ENCODE measurements around the gene CFHR5.
"Not testable (repeated sequence)": the region's sequence is repeated elsewhere in the genome, so short reads cannot be mapped to it uniquely, and the experiment has no call there.

CFHR5 gene

DNA sequence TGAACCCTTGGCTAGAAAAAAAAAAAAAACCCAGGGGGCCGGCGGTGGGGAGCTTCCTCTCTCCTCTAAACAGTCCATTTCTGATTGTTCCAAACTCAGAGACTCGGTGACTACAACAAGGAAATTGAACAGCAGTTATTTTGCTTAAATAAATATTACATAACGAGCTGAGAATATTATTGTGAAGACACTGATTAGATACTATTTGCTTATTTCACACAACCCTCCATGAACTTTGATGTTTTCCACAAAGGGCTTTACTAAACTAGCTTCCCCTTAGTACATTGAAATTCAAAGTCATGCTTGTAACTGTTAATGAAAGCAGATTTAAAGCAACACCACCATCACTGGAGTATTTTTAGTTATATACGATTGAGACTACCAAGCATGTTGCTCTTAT, at the start of gene CFHR5:
CFHR5 (plus strand) TSS at position 279 of the 400 bp plus-strand sequence; CDS start at position 388, 109 bp downstream.
- no peak for DNase-seq

- DNase-seq = not testable (repeated sequence)
These were observed 44.5 kb upstream of the CFHR5 start for GRCh38 chr1:196932853-196933252.

DNA sequence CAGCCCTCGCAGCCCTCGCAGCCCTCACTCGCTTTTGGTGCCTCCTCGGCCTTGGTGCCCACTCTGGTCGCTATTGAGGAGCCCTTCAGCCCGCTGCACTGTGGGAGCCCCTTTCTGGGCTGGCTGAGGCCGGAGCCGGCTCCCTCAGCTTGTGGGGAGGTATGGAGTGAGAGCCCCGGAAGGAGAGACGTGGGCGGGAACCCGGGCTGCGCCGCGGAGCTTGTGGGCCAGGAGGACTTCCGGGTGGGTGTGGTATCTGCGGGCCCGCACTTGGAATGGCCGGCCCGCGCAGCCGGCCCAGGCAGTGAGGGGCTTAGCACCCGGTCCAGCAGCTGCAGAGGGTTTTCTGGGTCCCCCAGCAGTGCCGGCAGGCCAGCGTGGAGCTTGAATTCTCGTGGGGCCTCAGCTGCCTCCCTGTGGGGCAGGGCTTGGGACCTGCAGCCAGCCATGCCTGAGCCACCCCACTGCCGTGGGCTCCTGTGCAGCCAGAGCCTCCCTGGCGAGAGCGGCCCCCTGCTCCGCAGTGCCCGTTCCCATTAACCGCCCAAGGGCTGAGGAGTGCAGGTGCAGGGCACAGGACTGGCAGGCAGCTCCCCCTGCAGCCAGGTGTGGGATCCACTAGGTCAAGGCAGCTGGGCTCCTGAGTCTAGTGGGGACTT, 43.7 kb upstream of the CFHR5 start:
- no peak for DNase-seq

DNA sequence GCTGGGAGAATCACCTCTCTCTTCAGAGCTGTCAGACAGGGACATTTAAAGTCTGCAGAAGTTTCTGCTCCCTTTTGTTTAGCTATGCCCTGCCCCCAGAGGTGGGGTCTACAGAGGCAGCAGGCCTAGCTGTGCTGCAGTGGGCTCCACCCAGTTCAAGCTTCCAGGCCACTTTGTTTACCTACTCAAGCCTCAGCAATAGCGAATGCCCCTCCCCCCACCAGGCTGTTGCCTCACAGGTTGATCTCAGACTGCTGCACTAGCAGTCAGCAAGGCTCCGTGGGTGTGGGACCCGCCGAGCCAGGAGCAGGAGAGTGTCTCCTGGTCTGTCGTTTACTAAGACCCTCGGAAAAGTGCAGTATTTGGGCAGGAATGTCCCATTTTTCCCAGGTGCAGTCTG, 35.9 kb upstream of the CFHR5 start:
- DNase-seq = not testable (repeated sequence)

GRCh38 chr1:196943568-196943967, 33.8 kb upstream of the CFHR5 start, which contains the start of gene CFHR2:
TSS of gene CFHR2 (plus strand) at chr1:196943738. CDS start at chr1:196943881, 143 bp downstream.
- DNase-seq = not testable (repeated sequence)

GRCh38 chr1:196951711-196952394, 25.5 kb upstream of the CFHR5 start:
- no peak for DNase-seq

GRCh38 chr1:196954778-196955177, 22.6 kb upstream of the CFHR5 start:
- no peak for DNase-seq

GRCh38 chr1:196955926-196956325, 21.4 kb upstream of the CFHR5 start:
- no peak for DNase-seq

GRCh38 chr1:196960854-196961253, 16.5 kb upstream of the CFHR5 start:
- no peak for DNase-seq

DNA sequence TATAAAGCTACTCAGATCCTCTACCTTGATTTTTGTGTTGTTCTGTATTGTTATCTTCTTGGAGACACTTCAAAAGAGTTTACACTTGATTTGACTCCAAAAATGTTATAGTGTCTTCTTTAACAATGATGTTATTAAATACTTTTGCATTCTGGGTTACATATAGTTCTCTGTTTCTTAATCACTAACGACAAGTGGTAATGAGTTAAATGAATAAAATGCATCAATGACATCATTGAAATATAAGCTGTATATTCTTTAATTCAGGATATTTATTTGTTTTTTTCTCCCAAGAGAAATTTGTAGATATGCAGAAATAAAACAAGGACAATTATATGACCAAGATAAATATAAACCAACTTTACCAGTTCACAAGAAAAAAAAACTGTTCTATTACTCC, 7.2 kb upstream of the CFHR5 start:
- DNase-seq = no peak

DNA sequence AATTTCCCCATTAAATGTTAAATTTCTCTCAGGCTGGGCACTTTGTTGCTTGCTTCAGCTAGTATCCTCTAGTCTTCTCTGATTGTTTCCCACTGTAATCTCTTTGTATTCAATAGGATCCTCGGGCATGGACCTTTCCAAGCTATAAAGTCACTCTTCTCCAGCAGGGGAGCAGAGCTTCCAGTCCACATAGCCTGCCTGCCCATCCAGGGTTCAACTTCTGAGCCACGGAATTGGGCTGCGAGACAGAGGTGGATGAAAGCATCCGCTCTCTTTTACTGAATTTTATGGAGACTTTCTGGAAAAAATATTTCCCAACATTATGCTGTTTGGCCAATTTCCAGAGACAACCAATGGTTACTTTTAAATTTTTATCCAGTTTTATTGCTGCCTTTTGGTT, 1.1 kb upstream of the CFHR5 start:
- no peak for DNase-seq

- DNase-seq = no peak
These were observed 3.5 kb downstream of the CFHR5 start for GRCh38 chr1:196980859-196981258.

DNA sequence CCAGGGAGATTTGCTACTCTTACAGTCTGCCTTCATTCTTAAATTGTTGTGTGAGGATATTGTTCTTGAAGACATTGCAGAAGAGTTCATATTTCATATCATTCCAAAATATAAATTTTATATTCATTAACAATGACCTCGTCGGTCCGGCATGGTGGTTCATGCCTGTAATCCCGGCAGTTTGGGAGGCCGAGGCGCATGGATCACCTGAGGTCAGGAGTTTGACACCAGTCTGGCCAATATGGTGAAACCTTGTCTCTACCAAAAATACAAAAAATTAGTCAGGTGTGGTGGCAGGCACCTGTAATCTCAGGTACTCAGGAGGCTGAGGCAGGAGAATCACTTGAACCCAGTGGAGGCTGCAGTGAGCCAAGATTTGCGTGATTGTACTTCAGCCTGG, 4.9 kb downstream of the CFHR5 start:
- DNase-seq = not testable (repeated sequence)

DNA sequence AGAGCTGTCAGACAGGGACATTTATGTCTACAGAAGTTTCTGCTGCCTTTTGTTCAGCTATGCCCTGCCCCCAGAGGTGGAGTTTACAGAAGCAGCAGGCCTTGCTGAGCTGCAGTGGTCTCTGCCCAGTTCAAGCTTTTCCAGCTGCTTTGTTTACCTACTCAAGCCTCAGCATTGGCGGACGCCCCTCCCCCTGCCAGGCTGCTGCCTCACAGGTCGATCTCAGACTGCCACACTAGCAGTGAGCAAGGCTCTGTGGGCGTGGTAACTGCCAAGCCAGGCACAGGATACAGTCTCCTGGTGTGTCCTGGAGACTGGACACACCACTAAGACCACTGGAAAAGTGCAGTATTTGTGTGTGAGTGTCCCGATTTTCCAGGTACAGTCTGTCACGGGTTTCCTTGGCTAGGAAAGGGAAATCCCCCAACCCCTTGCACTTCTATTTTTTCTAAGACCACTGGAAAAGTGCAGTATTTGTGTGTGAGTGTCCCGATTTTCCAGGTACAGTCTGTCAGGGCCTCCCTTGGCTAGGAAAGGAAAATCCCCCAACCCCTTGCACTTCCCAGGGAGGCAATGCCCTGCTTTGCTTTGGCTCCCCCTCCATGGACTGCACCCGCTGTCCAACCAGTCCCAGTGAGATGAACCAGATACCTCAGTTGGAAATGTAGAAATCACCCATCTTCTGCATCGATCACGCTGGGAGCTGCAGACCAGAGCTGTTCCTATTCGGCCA, 14.7 kb downstream of the CFHR5 start:
- DNase-seq = not testable (repeated sequence)

DNA sequence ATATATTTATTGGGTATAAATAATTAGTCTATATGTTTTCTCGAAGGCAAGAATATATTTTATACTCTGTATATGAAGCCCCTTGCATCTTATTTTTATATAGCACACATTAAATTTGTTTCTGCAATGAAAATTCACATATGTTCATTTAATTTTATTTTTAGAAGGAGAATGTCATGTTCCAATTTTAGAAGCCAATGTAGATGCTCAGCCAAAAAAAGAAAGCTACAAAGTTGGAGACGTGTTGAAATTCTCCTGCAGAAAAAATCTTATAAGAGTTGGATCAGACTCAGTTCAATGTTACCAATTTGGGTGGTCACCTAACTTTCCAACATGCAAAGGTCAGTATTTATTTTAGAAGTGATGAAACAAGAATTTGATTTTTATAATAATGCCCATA, 16.6 kb downstream of the CFHR5 start:
- no peak for DNase-seq

DNA sequence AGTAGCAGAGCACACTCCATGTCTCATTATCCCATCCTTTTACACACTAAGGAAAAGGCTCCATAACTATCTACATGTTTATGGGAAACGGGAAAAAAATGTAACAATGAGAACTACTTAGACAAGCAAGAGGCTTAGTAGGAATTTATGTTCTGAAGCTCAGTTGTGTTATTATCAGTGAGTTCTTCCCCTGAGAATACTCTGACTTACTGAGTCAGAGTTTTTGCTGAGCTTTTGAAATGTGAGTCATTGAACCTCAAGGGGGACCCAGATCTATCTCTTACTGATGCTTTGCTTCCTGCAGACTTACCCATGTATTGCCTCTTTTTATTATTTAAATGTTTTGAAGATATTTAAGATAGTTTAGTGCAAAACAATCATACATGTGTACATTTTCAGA, 20.1 kb downstream of the CFHR5 start:
- no peak for DNase-seq

GRCh38 chr1:197001828-197002227, 24.5 kb downstream of the CFHR5 start:
- no peak for DNase-seq

GRCh38 chr1:197003132-197003531, 25.8 kb downstream of the CFHR5 start:
- DNase-seq = no peak

DNA sequence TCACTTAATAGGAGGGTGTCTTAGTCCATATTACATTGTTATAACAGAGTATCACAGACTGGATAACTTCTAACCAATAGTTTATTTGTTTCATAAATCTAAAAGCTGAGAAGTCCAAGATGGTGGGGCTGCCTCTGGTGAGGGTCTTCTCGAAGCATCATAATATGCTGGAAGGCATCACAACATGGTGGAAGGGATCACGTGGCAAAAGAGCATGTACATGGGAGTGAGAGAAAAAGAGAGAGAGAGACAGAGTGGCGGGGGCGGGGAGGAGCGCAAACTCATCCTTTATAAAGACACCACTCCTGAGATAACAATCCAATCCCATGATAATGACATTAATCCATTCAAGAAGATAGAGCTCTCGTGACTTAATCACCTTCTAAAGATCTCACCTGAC, 31.5 kb downstream of the CFHR5 start:
- DNase-seq = no peak

- DNase-seq = no peak
These were observed 34.3 kb downstream of the CFHR5 start for GRCh38 chr1:197011614-197012013.

DNA sequence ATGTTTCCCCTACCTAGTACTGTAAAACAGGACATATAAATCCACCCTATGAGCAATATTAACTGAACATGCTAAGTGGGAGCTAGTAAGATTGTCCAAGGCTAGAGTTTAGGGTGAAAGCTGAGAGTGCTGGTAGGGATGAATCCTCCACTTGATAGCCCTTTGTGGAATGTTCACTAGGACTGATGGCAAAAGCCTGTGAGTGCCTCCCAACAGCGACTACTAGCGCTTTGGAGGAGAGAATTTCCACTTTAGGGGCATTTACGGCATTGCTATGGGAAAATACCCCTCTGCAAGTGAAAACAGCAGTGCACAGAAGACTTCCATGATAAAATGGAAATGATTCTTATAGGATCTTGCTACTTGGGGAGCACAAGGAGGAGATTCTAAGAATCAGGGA, 35.9 kb downstream of the CFHR5 start:
- no peak for DNase-seq

DNA sequence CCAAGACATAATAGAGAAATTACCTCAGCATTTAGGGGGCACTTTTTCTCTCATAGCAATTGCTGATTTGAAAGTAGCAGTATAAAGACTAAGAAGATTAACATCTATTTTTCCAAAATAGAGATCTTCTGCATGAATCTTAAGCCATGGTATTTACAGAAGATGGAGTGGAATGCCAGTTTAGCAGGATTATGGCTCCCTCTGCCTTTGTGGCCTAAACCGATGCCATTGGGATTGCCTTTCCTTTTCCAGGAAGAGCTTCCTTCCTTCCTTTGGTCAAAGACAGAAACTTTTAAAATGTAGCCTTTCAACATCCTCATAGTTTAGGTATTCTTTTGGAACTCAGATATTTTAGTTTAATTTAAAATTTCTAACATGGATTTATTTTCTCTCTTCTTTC, 39.4 kb downstream of the CFHR5 start:
- no peak for DNase-seq

GRCh38 chr1:197017558-197018146, 40.3 kb downstream of the CFHR5 start:
- DNase-seq = no peak

DNA sequence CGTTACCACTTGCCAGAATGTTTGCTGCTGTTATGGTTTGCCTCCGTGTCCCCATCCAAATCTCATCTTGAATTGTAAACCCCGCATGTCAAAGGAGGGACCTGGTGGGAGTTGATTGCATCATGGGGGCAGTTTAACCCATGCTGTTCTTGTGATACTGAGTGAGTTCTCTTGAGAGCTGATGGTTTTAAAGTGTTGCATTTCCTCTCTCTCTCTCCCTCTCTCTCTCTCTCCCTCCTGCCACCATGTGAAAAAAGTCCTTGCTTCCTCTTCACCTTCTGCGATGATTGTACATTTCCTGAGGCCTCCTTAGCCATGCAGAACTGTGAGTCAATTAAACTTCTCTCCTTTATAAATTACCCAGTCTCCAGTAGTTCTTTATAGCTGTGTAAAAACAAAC, 44.4 kb downstream of the CFHR5 start:
- no peak for DNase-seq
